ENCODE measurements around the gene HARS2. TPM values are rescaled to one million over a fixed set of nuclear protein-coding genes. Genes with fewer than 3 reads are reported as not detected.

Gene HARS2
- total RNA-seq, 1 experiment from 2014 or later = 20.5 TPM

DNA sequence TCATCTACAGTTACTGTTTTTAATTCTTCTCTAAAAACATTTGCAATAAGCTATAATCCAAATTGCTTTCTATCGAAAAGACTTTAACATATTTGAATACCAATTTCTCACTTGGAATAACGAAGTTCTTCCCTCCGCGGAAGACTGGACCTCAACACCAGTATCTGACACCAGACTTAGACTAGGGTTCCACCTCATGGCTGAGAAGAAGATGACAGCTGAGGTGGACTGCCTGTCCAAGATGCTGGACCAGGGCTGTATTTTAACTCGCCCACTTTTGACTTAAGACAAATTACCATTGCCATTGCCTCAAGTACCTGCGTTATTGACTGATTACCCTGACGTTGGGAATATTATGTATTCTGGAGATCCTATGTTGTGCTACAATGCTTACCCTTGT lies 43.1 kb downstream of the HARS2 start:
- H3K79me1 ChIP-seq (ENCODE audit: insufficient read depth, low read depth, low read length, poor library complexity, severe bottlenecking) = no peaks in the 10 kb centered on the region
- peaks cover 10% of the 10 kb centered on the region for H3K27me3 Mint-ChIP-seq (ENCODE audit: low read depth)
- no peak overlapping the region for H2AK5ac ChIP-seq (ENCODE audit: insufficient read length, low read length)
- no peak overlapping the region for H3K56ac ChIP-seq (ENCODE audit: insufficient read length, low read depth, low read length)
- H4K91ac ChIP-seq (ENCODE audit: insufficient read length, low read depth, low read length) = no peak overlapping the region
- no peak overlapping the region for H3K9ac ChIP-seq (ENCODE audit: extremely low read depth, insufficient read length, low read length)
- H2BK20ac ChIP-seq (ENCODE audit: low read depth, low read length, poor library complexity, severe bottlenecking) = no peak overlapping the region
- peaks cover 20 to 27% of the 10 kb centered on the region in 2 experiments for H3K9me3 Mint-ChIP-seq
- H2AFZ ChIP-seq (ENCODE audit: low read length) = no peak overlapping the region
- H3K27me3 ChIP-seq (ENCODE audit: insufficient read depth, low read length) = no peaks in the 10 kb centered on the region
- no peak overlapping the region for H3K4me3 Mint-ChIP-seq
- peak; percentile 50; the same call in 2 of the 3 replicates for TF ChIP-seq CTCF (conservative IDR thresholded peaks at IDR 0.05)
- no peak overlapping the region for H3T11ph ChIP-seq (ENCODE audit: low read length)
- no peaks in the 10 kb centered on the region for H3K9me3 ChIP-seq (ENCODE audit: control insufficient read depth, low read depth, low read length)
- no CpG with 5 or more reads among the region's 7 CpGs for WGBS (ENCODE audit: extremely low coverage, insufficient read length, low lambda C conversion rate)
- H3K4me2 ChIP-seq (ENCODE audit: insufficient read depth, insufficient read length, low read length) = no peak overlapping the region
- H4K8ac ChIP-seq (replicated peaks; ENCODE audit: insufficient read length, low read depth, low read length) = no peak overlapping the region
- H2BK5ac ChIP-seq (ENCODE audit: insufficient read length, low read length) = no peak overlapping the region
- H3K4ac ChIP-seq (ENCODE audit: low read depth, low read length) = no peak overlapping the region
- H2BK15ac ChIP-seq (ENCODE audit: low read depth, low read length) = no peak overlapping the region
- H3K14ac ChIP-seq (ENCODE audit: insufficient read depth, low read length) = no peak overlapping the region
- H3K23me2 ChIP-seq (ENCODE audit: insufficient read length, low read depth, low read length, poor library complexity, severe bottlenecking) = no peaks in the 10 kb centered on the region
- no peak overlapping the region for H4K5ac ChIP-seq (ENCODE audit: insufficient read length, low read depth, low read length)
- DNase-seq = no peak
- H3K23ac ChIP-seq (ENCODE audit: insufficient read length, low read depth, low read length) = no peak overlapping the region
- H2BK12ac ChIP-seq (ENCODE audit: insufficient read length, low read depth, low read length) = no peak overlapping the region
- H3K4me1 ChIP-seq (ENCODE audit: insufficient read depth, low read length) = no peaks in the 10 kb centered on the region
- H2BK120ac ChIP-seq (ENCODE audit: low read depth, low read length, poor library complexity, severe bottlenecking) = no peak overlapping the region
- H3K18ac ChIP-seq (ENCODE audit: insufficient read length, low read depth, low read length) = no peak overlapping the region
- no peak overlapping the region for H3K27ac ChIP-seq (ENCODE audit: insufficient read length, low read depth, low read length)
- no peaks in the 10 kb centered on the region for H4K20me1 ChIP-seq (ENCODE audit: control insufficient read depth, insufficient read depth, insufficient read length)
- no peaks in the 10 kb centered on the region for H3K79me2 ChIP-seq (ENCODE audit: insufficient read depth, low read length)
- H3K27ac Mint-ChIP-seq = no peak overlapping the region
- no peaks in the 10 kb centered on the region for H3K4me1 Mint-ChIP-seq
- H3K36me3 Mint-ChIP-seq (ENCODE audit: insufficient read depth in 1 of 3, low read depth in 3 of 3) = no peaks in the 10 kb centered on the region

All from H9 (cell line).